Renal cortical epithelial cell (primary cell): ENCODE data around the gene RARS1. TPM values are rescaled to one million over a fixed set of nuclear protein-coding genes. Genes with fewer than 3 reads are reported as not detected.
"Not testable (repeated sequence)": the region's sequence is repeated elsewhere in the genome, so short reads cannot be mapped to it uniquely, and the experiment has no call there.

ENCODE experiments used
- DNase-seq: peaks from one replicate; pipeline ENCODE4 v3.0.0-alpha.2; 2011; ENCODE audit warnings: low read depth
- total RNA-seq: library from RNA; depleted of rRNA; stranded (reverse); fragments of >200 nt; gene quantifications from 2 replicates; pipeline ENCODE4 v1.2.3, GENCODE V29; 2014

The RARS1 gene
- total RNA-seq, 1 donor from 2014 or later = 153 TPM

- no peak for DNase-seq
Measured at GRCh38 chr5:168481330-168481788, 4.9 kb upstream of the RARS1 start.

- DNase-seq = no peak
Measured at GRCh38 chr5:168482361-168482760, 3.9 kb upstream of the RARS1 start.

GRCh38 chr5:168489059-168489458 lies 2.8 kb downstream of the RARS1 start:
- no peak for DNase-seq

- DNase-seq = no peak
Measured at GRCh38 chr5:168494057-168494555, 7.8 kb downstream of the RARS1 start.

GRCh38 chr5:168502563-168503237 lies 16.4 kb downstream of the RARS1 start:
- no peak for DNase-seq

GRCh38 chr5:168513861-168514428 lies 27.7 kb downstream of the RARS1 start:
- peak; percentile 21 for DNase-seq

- no peak for DNase-seq
Measured at GRCh38 chr5:168525856-168526255, 39.6 kb downstream of the RARS1 start.

GRCh38 chr5:168527756-168528295 lies 41.6 kb downstream of the RARS1 start:
- DNase-seq = no peak

GRCh38 chr5:168528521-168529373 lies 42.5 kb downstream of the RARS1 start, which contains the start of gene FBLL1:
Gene FBLL1 (plus strand): TSS chr5:168529305. CDS start chr5:168529505, 200 bp downstream.
- no peak for DNase-seq

GRCh38 chr5:168529374-168530234 lies 43.3 kb downstream of the RARS1 start:
- no peak for DNase-seq

GRCh38 chr5:168530621-168531150 lies 44.4 kb downstream of the RARS1 start:
- peak; percentile 22 for DNase-seq

- DNase-seq = no peak
Measured at GRCh38 chr5:168531191-168531590, 44.9 kb downstream of the RARS1 start.

- DNase-seq = no peak
Measured at GRCh38 chr5:168531987-168532864, 46.0 kb downstream of the RARS1 start.

- DNase-seq = not testable (repeated sequence)
Measured at GRCh38 chr5:168534351-168534750, 48.1 kb downstream of the RARS1 start.

GRCh38 chr5:168537176-168537575 lies 50.9 kb downstream of the RARS1 start:
- DNase-seq = no peak

- no peak for DNase-seq
Measured at GRCh38 chr5:168549554-168549953, 63.3 kb downstream of the RARS1 start.

- no peak for DNase-seq
Measured at GRCh38 chr5:168550656-168551055, 64.4 kb downstream of the RARS1 start.

GRCh38 chr5:168552146-168552545 lies 65.9 kb downstream of the RARS1 start:
- peak; percentile 49 for DNase-seq

- DNase-seq = no peak
Measured at GRCh38 chr5:168553377-168554130, 67.3 kb downstream of the RARS1 start.
